ENCODE data around the gene FTH1.

The FTH1 gene

DNA sequence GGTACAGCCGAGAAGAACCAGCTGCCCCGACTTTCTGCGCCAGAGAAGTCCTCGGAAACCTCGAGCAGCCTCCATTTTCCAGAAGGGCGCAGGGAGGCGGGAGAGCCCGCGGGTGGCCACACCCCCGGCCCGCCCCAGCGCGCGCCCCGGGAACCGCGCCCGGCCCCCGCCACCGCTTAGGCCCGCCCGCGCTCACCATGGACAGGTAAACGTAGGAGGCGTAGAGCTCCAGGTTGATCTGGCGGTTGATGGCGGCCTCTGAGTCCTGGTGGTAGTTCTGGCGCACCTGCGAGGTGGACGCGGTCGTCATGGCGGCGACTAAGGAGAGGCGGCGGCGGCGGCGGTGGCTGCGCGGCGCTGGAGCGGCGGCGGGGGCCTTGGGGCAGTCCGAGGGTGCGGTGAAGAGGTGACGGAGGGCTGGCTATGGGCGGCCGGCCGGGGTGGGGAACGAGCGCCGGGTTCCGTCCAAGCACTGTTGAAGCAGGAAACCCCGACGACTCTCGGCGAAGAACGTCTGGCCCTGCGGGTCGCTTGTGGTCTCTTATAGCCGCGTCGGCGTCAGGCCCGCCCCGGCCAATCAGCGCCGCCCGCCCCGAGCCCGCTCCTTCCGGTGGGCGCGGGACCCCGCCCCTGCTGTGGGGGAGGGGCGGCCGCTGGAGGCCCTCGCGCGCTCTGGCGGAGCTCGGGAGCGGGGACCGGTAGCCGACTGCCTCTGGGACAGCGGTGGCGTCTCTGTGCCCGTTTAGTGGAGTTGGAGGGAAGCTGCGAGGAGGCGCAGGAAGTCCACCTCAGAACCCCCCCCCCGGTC is at the start of gene FTH1:
Gene FTH1, minus strand, starts transcription at position 519 of the 808 bp plus-strand sequence. Its CDS starts 209 bp downstream, at position 310.
- TF ChIP-seq, protein P1, sequence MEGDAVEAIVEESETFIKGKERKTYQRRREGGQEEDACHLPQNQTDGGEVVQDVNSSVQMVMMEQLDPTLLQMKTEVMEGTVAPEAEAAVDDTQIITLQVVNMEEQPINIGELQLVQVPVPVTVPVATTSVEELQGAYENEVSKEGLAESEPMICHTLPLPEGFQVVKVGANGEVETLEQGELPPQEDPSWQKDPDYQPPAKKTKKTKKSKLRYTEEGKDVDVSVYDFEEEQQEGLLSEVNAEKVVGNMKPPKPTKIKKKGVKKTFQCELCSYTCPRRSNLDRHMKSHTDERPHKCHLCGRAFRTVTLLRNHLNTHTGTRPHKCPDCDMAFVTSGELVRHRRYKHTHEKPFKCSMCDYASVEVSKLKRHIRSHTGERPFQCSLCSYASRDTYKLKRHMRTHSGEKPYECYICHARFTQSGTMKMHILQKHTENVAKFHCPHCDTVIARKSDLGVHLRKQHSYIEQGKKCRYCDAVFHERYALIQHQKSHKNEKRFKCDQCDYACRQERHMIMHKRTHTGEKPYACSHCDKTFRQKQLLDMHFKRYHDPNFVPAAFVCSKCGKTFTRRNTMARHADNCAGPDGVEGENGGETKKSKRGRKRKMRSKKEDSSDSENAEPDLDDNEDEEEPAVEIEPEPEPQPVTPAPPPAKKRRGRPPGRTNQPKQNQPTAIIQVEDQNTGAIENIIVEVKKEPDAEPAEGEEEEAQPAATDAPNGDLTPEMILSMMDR (IDR thresholded peaks at IDR 0.05; ENCODE audit: insufficient read depth, low read depth, low read length, missing control alignments): no peak
- H3K4me3 ChIP-seq (ENCODE audit: low read length): peak within 1 kb of the TSS; percentile 96
- peak; percentile 88 for DNase-seq (ENCODE audit: low read depth)

DNA sequence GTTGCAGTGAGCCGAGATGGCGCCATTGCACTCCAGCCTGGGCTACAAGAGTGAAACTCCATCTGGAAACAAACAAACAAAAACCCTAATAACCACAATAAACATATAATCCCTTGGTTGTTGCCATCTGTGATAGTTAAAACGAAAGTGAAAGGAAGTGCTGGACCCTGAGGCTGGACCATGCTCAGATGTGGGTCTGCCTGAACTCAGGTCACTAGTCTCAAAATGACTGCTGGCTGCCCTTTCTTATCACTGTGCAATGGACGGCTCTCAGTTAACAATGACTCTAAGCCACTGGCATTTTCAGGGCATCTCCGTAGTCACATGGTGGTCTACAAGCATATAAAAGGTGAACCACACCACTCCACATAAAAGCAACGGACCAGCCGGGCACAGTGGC is 48.2 kb upstream of the FTH1 start:
- TF ChIP-seq, protein P1 (IDR thresholded peaks at IDR 0.05; ENCODE audit: insufficient read depth, low read depth, low read length, missing control alignments): no peak
- no peak for DNase-seq (ENCODE audit: low read depth)
- H3K4me3 ChIP-seq (ENCODE audit: low read length): no peak overlapping the region

DNA sequence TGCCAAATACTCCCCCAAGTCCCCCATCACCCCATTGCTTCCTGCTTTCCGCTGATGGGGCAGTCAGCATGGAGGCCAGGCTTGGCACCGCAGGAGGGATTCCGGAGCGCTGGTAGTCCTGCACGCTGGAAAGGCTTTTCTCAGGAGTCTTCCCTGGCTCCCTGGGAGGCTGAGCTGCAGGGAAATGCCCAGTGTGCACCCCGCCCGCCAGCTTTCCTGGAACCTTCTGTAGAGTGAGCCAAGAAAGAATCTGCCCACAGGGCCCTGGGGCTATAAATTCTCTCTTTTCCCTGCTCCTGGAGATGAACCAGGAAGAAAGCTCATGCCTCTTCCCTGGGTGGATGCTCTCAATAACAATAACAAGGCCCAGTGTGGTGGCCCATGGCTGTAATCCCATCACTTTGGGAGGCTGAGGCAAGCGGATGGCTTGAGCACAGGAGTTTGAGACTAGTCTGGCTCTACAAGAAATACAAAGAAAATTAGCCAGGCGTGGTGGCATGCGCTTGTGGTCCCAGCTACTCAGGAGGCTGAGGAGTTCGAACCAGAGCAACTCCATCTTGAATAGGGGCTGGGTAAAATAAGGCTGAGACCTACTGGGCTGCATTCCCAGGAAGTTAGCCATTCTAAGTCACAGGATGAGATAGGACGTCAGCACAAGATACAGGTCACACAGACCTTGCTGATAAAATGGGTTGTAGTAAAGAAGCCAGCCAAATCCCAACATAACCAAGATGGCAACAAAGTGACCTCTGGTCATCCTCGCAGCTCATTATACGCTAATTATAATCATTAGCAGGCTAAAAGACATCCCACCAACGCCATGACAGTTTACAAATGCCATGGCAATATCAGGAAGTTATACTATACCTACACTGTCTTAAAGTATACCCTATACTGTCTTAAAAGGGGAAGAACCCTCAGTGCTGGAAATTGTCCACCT is 46.4 kb upstream of the FTH1 start:
- DNase-seq (ENCODE audit: low read depth): peak; percentile 78
- TF ChIP-seq, protein P1 (IDR thresholded peaks at IDR 0.05; ENCODE audit: insufficient read depth, low read depth, low read length, missing control alignments): no peak
- H3K4me3 ChIP-seq (ENCODE audit: low read length): no peak overlapping the region

DNA sequence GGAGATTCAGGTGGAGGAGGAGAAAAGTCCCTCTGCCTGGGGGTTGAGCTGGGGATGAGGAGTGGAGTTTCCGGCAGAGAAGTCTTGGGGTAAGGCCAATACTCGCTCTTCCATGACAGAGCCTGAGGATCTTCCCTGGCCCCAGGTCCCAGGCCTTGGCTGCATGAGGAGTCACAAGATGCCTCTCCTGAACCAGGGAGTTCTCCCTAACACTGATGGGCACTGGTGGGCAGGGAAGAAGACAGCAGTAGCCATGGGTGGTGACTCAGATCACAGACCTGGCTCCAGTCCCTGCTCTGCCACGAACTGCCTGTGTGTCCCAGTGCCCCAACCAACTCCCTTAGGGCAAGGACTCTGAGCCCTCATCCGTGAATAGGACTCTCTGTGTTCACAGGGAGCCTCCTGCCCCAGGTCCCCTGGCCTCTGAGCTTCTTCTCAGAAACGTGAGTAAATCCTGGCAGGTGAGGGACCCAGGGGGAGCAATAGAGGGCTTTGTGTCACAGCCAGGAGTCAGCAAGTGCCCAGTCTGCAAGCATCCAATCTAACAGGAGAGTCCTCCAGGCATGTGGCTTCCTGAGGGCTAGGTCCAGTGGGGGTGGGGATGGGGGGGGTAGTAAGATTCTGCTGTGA is 45.5 kb upstream of the FTH1 start:
- TF ChIP-seq, protein P1 (IDR thresholded peaks at IDR 0.05; ENCODE audit: insufficient read depth, low read depth, low read length, missing control alignments): no peak
- peak; percentile 35 for DNase-seq (ENCODE audit: low read depth)
- no peak overlapping the region for H3K4me3 ChIP-seq (ENCODE audit: low read length)

DNA sequence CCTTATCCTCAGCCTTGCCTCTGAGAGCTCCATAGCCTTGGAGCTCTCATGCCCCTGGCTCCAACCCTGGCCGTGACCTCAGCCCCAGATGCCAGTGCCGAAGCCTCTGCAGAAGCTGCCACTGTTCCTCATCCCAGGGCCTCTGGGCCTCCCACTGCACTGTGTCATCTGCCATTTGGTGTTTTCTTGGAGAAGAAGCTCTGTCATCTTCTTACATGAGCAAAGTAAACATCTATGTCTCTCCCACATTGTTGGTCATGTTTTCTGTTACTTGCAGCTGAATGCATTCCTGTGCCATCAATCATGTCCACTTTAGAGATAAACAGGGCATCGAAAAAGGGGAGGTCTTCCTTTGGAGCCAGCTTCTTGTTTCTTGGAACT is 45.0 kb upstream of the FTH1 start:
- TF ChIP-seq, protein P1 (IDR thresholded peaks at IDR 0.05; ENCODE audit: insufficient read depth, low read depth, low read length, missing control alignments): no peak
- H3K4me3 ChIP-seq (ENCODE audit: low read length): no peak overlapping the region
- DNase-seq (ENCODE audit: low read depth): peak; percentile 64

DNA sequence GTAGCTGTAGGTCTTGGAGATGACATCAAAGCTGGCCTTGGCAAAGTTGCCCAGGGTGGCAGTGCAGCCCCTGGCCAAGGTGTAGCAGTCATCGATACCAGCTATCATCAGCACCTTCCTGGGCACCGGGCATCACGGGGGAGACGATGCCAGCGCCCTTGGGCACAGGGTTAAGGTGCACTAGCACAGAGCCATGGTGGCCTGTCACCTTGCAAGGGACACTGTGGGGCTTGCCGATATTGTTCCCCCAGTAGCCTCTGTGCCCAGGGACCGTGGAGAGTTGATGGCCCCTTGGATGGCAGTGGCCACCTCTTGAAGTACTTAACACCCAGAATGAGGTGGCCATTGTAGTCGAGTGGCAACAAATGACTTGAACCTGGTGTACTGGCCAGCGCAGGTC is 44.4 kb upstream of the FTH1 start:
- no peak overlapping the region for H3K4me3 ChIP-seq (ENCODE audit: low read length)
- no peak for DNase-seq (ENCODE audit: low read depth)
- TF ChIP-seq, protein P1 (IDR thresholded peaks at IDR 0.05; ENCODE audit: insufficient read depth, low read depth, low read length, missing control alignments): no peak
